Measurements from ENCODE around the gene SLX4IP. TPM values are rescaled to one million over a fixed set of nuclear protein-coding genes. Genes with fewer than 3 reads are reported as not detected.

Gene SLX4IP
- total and polyA plus RNA-seq, 2 of the 13 experiments (the other 11 are each of a cell fraction or from before 2014, with no cell fraction given), result 3.6 to 7.3 TPM

GRCh38 chr20:10434832-10435812 is at the start of gene SLX4IP (continued):
- peak; percentile 60; the same call in 1 of the 2 replicates for TF ChIP-seq ZBTB26 (CRISPR knock-in tag; IDR thresholded peaks at IDR 0.05; ENCODE audit: borderline replicate concordance)
- TF ChIP-seq ZNF580 (CRISPR knock-in tag; IDR thresholded peaks at IDR 0.05; ENCODE audit: borderline replicate concordance, low read depth), result 0 out of 2 replicates have a peak, but pooled peaks have one; percentile 26
- TF ChIP-seq SP4 (CRISPR knock-in tag; IDR thresholded peaks at IDR 0.05), result peak; percentile 76
- peak; percentile 99 for TF ChIP-seq CREM (IDR thresholded peaks at IDR 0.05)
- TF ChIP-seq CREM (CRISPR knock-in tag; IDR thresholded peaks at IDR 0.05), result no peak
- TF ChIP-seq CSRNP2 (CRISPR knock-in tag; conservative IDR thresholded peaks at IDR 0.05; ENCODE audit: low read depth), result no peak
- TF ChIP-seq ZNF543 (CRISPR knock-in tag; IDR thresholded peaks at IDR 0.05), result peak; percentile 36; the same call in 1 of the 2 replicates
- TF ChIP-seq KDM5A (IDR thresholded peaks at IDR 0.05; ENCODE audit: borderline replicate concordance, low read length), result peak; percentile 81
- TF ChIP-seq ARHGAP35 (CRISPR knock-in tag; IDR thresholded peaks at IDR 0.05; ENCODE audit: borderline replicate concordance), result no peak; the same call in 1 of the 2 replicates
- TF ChIP-seq HMGXB4 (CRISPR knock-in tag; IDR thresholded peaks at IDR 0.05; ENCODE audit: borderline replicate concordance in 1 of 2, low read depth in 1 of 2), result peak; percentile 12 to 56; a peak in 3 of 4 replicates
- TF ChIP-seq ZNF280B (CRISPR knock-in tag; IDR thresholded peaks at IDR 0.05; ENCODE audit: borderline replicate concordance), result no peak
- TF ChIP-seq MYPOP (CRISPR knock-in tag; IDR thresholded peaks at IDR 0.05), result peak; percentile 63; the same call in 1 of the 2 replicates
- TF ChIP-seq ZNF740 (CRISPR knock-in tag; IDR thresholded peaks at IDR 0.05), result no peak
- TF ChIP-seq ZNF775 (CRISPR knock-in tag; IDR thresholded peaks at IDR 0.05; ENCODE audit: borderline replicate concordance), result no peak
- peak; percentile 88 for TF ChIP-seq GATAD1 (CRISPR knock-in tag; IDR thresholded peaks at IDR 0.05)
- TF ChIP-seq JUN (CRISPR knock-in tag; IDR thresholded peaks at IDR 0.05), result peak; percentile 48; the same call in 1 of the 2 replicates
- TF ChIP-seq XRCC5 (optimal IDR thresholded peaks at IDR 0.05; ENCODE audit: low read length), result peak; percentile 84
